Right atrium auricular region (tissue), 2 donors: ENCODE results near the gene TRAPPC2L. TPM values are rescaled to one million over a fixed set of nuclear protein-coding genes. Genes with fewer than 3 reads are reported as not detected.

Source experiments
- DNase-seq: peaks from one replicate; pipeline ENCODE4 v3.0.0-alpha.2; 2019; ENCODE audit warnings: low spot score
- H3K27ac ChIP-seq, 2 donors: fragments of 200-600 bp; sonication (generic); 1 replicate in 1 of 2; 2 replicates in 1 of 2; pipeline ENCODE4 v1.5.1; 2016 to 2019
- H3K27me3 ChIP-seq, 2 donors: fragments of 200-600 bp; sonication (generic); one replicate each; pipeline versions ENCODE4 v1.5.1 to v1.6.0; 2017 to 2019
- H3K36me3 ChIP-seq: fragments of 200-600 bp; sonication (generic); one replicate; pipeline ENCODE4 v1.5.1; 2016
- H3K4me1 ChIP-seq, 2 donors: fragments of 200-600 bp; sonication (generic); one replicate each; pipeline versions ENCODE4 v1.5.1 to v1.6.0; 2017 to 2019
- H3K4me3 ChIP-seq, 2 donors: fragments of 200-600 bp; sonication (generic); 1 replicate in 1 of 2; 2 replicates in 1 of 2; pipeline ENCODE4 v1.5.1; 2017 to 2019; ENCODE audit warnings: mild to moderate bottlenecking in 1 of 2, moderate library complexity in 1 of 2
- H3K9me3 ChIP-seq, 2 donors: fragments of 200-600 bp; sonication (generic); one replicate each; pipeline ENCODE4 v1.5.1; 2019
- total RNA-seq, 2 donors: library from RNA; depleted of rRNA; stranded (reverse); fragments of >200 nt; gene quantifications; one replicate each; pipeline ENCODE4 v1.1.0, GENCODE V29; 2016
- TF ChIP-seq, protein P1 (sequence below), 2 donors: fragments of 200-600 bp; sonication (generic); IDR thresholded peaks; one replicate each; pipeline ENCODE4 v1.5.1; 2019; ENCODE audit warnings: antibody characterized with exemption in 2 of 2

TRAPPC2L gene
- total RNA-seq, 2 donors from 2014 or later: 30.7 to 33.0 TPM

DNA sequence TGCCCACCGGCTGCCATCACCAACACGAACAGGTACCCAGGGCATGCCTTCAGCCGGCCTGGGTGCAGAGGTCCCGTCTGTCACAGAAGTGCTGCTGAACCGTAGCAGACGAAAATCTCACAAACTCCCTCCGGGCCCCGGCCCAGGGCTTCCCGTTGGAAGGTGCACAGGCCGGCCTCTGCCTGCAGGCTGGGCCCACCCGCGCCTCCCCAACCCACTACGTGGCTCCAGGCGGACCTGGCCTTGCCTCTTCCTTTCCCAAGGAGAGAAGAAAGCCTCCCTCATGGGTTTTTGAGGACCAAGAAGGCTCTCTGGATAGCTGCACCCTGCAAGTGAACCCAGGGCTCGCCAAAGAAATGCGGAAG, 55.0 kb downstream of the TRAPPC2L start:
- Histone ChIP-seq H3K27ac (no peak overlapping the region), H3K36me3 (no peaks in the 10 kb centered on the region), H3K4me1 (peaks cover 0 to 38% of the 10 kb centered on the region in 2 donors), H3K4me3 (no peak overlapping the region), H3K27me3 (no peaks in the 10 kb centered on the region), H3K9me3 (no peaks in the 10 kb centered on the region)
- no peak for DNase-seq
- TF ChIP-seq, protein P1, sequence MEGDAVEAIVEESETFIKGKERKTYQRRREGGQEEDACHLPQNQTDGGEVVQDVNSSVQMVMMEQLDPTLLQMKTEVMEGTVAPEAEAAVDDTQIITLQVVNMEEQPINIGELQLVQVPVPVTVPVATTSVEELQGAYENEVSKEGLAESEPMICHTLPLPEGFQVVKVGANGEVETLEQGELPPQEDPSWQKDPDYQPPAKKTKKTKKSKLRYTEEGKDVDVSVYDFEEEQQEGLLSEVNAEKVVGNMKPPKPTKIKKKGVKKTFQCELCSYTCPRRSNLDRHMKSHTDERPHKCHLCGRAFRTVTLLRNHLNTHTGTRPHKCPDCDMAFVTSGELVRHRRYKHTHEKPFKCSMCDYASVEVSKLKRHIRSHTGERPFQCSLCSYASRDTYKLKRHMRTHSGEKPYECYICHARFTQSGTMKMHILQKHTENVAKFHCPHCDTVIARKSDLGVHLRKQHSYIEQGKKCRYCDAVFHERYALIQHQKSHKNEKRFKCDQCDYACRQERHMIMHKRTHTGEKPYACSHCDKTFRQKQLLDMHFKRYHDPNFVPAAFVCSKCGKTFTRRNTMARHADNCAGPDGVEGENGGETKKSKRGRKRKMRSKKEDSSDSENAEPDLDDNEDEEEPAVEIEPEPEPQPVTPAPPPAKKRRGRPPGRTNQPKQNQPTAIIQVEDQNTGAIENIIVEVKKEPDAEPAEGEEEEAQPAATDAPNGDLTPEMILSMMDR (IDR thresholded peaks at IDR 0.05): no peak

Other genes with a start within 250 kb of the TRAPPC2L start
- gene IL17C, start 218.6 kb upstream of the TRAPPC2L start, total RNA-seq: not detected
- gene CYBA, start 206.1 kb upstream of the TRAPPC2L start, total RNA-seq: 100 to 1,000 TPM in 1 of 2 donors, 10 to 100 TPM in 1; 82.0 to 132 TPM
- 10 to 100 TPM; 21.5 to 23.1 TPM for gene MVD, start 194.0 kb upstream of the TRAPPC2L start, total RNA-seq
- gene SNAI3, start 170.6 kb upstream of the TRAPPC2L start, total RNA-seq: 1 to 10 TPM; 1.0 to 1.6 TPM
- 10 to 100 TPM; 16.9 to 19.4 TPM for gene RNF166, start 150.7 kb upstream of the TRAPPC2L start, total RNA-seq
- gene CTU2, start 150.6 kb upstream of the TRAPPC2L start, total RNA-seq: 1 to 10 TPM; 7.1 to 8.2 TPM
- 10 to 100 TPM; 37.7 to 73.2 TPM for gene PIEZO1, start 71.9 kb upstream of the TRAPPC2L start, total RNA-seq
- gene CDT1, start 53.3 kb upstream of the TRAPPC2L start, total RNA-seq: 1 to 10 TPM in 1 of 2 donors, under 1 TPM in 1; 0.39 to 1.3 TPM
- 10 to 100 TPM; 50.6 to 90.4 TPM for gene APRT, start 45.2 kb upstream of the TRAPPC2L start, total RNA-seq
- gene GALNS, start 180 bp upstream of the TRAPPC2L start, total RNA-seq: 10 to 100 TPM; 12.6 to 18.8 TPM
- not detected for gene PABPN1L, start 9.5 kb downstream of the TRAPPC2L start, total RNA-seq
- 1 to 10 TPM; 1.1 to 2.6 TPM for gene CBFA2T3, start 120.1 kb downstream of the TRAPPC2L start, total RNA-seq
- 10 to 100 TPM; 13.4 to 15.9 TPM for gene ACSF3, start 236.7 kb downstream of the TRAPPC2L start, total RNA-seq